ENCODE measurements around the gene KNOP1.

KNOP1 gene

DNA sequence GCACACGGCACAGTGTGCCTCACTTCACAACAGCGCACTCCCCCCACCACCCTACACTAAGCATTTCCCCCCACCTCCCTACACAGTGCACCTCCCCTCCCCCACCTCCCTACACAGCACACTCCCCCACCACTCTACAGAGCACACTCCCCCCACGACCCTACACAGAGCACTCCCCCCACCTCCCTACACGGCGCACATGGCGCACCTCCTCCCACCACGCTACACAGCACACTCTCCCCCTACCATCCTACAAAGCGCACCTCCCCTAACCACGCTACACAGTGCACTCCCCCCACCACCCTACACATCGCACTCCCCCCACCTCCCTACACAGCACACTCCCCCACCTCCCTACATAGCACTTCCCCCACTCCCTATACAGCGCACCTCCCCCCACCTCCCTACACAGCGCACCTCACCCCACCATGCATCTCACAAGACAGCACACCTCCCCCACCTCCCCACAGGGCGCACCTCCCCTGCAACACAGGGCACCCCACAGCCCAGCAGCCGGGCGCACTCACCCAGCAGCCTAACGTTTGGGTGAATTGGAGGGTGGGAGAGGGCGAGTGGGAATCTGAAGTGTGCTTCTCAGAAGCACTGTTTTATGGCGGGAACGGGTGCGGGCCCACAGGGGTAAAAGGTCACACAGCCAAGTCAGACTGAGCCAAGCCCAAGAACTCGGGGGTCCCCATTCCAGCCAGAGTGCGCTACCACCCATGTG, 10.3 kb downstream of the KNOP1 start:
- no peak for DNase-seq (ENCODE audit: low read depth in 3 of 3, low spot score in 1 of 3)

DNA sequence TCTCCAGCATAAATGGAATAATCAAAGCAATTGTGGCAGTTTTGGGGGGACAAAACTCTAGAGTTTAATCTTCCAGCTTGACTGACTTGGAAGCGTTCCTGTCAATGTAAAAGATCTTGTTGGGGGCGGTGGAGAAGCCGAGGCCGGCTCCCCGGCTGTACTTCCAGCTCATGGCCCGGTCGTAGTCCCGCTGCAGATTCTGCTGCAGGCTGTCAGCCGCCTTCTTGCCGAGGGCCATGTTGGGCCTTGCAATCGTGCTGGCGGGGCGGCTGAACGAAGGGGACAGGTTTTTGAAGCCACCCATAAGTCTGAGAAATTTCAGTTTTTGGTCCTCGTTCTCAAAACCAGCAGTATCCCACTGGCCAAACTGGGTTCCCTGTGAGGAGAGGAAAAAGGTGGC, 11.2 kb downstream of the KNOP1 start:
- no peak for DNase-seq (ENCODE audit: low read depth in 3 of 3, low spot score in 1 of 3)

DNA sequence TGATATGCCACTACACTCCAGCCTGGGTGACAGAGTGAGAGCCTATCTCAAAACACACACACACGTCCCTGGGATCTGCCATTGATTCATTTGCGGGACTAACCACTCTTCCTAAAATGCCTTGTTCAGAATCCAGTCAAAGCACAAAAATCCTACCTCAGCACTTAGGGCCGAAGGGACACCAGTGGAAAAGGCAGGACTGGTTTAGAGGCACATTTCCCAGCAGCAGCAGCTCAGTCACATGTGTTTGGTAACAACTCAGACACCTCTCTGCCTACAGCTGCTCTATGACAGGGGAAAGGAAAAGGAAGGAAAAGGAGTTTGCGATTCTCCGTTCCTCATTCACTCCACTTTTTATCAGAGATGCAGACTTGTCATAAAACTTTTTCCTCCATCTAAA, 12.2 kb downstream of the KNOP1 start:
- DNase-seq (ENCODE audit: low read depth in 3 of 3, low spot score in 1 of 3): no peak

DNA sequence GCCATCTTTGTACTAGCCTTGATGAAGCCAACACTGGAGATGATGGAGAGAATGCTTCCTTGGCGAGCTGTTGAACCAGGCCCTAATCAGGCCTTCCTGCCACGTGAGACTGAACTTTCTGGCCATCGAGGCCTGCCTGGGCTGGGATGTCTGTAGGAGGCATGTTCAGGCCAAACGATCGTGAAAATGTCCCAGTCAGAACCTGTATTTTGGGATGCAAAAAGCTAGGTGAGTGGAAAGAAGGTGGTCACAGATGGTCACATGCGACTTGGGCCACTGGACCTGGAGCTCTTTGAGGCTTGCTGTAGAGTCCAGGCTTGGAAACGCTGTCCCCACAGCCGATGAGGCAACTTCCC, 12.9 kb downstream of the KNOP1 start:
- no peak for DNase-seq (ENCODE audit: low read depth in 3 of 3, low spot score in 1 of 3)

DNA sequence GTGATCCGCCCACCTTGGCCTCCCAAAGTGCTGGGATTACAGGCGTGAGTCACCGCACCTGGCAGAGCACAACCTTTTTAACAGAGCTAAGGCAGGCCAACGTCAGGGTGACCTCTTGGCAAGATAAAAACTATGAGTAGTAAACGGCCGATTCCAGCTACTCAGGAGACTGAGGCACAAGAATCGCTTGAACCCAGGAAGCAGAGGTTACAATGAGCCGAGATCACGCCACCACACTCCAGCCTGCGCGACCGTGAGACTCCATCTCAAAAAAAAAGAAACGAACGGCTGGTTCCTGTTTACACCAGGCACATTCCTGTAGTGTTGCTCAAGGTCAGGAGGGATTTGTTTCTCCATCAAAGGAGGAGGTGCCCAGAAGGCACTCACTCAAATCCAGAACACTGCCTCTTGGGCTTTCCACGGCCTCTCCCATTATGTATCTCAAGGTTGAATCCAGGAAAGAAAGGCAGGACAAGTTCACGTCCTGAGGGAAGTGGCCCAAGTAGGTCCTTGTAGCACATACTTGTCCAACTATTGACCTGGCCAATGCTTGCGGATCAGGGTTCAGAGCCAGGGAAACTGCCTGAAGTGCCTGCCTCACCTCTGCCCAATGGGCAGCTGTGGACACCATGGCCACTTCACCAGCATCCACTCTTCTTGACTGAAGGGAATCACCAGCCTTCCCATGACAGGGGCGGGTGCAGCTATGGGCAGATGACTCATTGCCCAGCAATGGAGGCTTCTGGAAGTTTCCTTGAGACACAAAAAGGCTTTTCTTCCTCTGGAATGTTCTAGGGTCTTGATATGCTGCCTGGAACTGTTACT, 13.5 kb downstream of the KNOP1 start:
- no peak for DNase-seq (ENCODE audit: low read depth in 3 of 3, low spot score in 1 of 3)

DNA sequence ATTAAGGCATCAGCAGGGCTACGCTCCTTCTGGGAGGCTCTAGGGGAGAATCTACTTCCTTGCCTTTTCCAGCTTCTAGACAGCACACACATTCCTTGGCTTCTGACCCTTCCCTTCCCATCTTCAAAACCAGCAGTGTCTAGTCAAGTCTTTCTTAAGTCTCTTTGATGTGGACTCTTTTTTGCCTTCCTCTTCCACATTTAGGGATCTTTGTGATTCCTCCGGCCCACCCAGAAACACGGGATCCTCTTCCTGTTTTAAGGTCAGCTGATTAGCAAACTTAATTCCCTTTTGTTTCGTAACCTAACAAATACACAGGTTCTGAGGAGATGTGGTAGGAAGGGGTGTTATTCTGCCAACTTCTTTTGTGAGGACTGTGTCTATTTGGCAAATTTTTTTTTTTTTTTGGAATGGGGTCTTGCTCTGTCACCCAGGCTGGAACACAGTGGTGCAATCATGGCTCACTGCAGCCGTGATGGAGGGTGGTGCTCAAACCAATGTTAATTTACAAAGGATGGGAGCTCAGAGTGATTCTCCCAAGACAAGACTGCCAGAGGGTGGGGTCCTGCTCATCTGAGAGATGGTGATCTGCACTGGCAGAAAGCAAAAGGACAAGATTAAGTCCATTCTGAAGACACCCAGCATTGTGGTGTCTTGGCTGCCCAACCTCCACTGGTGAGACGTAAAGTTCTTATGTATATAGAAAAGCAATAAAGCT, 14.7 kb downstream of the KNOP1 start:
- DNase-seq (ENCODE audit: low read depth in 3 of 3, low spot score in 1 of 3): no peak

DNA sequence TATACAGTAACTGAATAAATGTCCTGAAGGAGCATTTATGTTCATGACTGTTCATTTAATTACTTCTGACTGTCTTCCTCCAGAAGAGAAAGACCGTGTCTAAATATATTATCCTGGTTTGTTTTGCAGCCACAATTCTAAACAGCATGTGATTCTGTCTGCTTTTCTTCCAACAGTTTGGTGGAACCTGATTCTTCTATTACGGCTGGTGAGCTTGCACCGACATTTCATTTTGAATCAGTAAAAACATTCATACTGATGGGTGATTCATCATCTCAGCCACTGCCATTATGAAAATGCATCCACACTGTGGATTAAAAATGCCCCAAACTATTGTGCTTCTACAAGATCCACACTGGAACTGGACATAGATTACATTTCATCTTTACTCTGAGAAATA, 16.9 kb downstream of the KNOP1 start:
- no peak for DNase-seq (ENCODE audit: low read depth in 3 of 3, low spot score in 1 of 3)

DNA sequence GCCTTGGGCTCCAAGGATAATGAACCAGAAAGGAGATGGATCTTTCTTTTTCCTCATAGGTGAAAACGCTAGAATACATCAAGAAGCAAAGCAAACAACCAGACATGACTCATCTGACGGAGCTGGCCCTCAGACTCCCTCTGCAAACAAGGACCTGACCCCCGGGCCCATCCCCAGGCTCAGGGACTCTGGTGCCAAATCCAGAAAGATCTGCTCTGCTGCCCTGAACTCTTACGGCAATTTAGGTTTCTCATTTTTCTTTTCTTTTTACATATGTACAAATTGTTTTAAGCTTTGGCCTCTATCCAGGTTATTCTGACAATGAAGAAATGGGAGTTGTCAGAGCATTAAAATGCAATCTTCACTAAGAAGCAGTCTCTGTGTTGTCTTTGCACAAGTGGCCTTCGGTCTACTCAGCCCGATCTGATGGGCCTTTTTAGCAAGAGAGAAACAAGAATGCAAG, 17.7 kb downstream of the KNOP1 start:
- DNase-seq (ENCODE audit: low read depth in 3 of 3, low spot score in 1 of 3): no peak

DNA sequence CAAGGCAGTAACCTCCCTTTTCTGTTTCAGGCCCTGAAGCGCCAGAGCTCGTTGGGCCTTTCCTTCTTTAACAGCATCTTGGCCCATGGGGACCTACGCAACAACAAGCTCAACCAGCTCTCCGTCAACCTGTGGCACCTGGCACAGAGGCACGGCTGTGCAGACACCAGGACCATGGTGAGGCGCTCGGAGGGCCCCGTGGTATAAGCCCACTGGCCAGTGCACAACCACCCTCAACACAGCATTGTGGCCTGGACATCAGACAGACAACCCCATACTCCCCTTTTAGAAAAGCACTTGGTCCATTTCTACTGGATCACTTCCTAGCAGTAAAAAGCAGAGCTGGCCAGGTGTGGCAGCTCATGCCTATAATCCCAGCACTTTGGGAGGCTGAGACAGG, 18.6 kb downstream of the KNOP1 start:
- DNase-seq (ENCODE audit: low read depth in 3 of 3, low spot score in 1 of 3): no peak

DNA sequence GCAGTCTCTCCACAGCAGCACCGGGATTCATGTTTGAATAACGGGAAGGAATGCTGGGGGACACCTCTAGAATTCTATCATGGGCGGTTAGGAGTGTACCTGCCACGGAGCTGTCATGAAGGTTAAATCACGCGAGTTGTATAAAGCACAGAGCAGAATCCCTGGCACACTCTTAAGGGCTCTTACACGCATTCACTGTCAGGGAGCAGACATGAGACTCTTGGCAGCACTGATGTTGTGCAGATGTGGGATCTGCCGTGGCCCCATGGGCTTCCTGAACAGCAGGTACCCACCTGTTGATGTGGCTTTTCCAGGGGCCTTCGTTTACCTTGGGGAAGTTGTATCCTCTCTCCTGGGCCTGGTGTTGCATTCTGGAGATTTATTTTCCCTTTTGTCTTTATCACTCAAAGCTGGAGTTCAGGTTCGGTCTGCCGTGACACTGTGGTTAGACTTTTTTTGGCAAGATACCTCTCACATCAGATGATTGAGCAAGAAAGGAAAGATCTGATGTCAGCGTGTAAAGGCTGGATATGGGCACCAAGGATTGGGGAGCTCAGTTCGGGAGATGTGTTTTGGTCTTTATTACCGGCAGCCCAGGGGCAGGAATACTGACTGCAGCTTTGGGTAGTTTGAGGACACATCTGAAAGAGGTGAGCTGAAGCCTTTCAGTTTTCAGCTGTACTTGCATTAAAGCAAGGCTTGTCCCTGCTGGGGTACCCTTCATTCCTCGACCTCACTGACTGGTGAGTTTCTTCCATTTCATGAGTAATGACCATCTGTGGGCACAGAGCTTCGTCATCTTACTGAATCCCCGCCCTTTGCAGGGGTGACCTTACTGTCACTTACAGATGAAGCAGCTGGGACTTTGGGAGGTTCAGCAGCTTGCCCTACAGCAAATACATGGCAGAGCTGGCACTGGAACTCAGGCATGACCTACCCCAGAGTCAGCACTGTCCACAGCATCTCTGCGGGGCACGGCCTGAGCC, 19.3 kb downstream of the KNOP1 start:
- DNase-seq (ENCODE audit: low read depth in 3 of 3, low spot score in 1 of 3): no peak

DNA sequence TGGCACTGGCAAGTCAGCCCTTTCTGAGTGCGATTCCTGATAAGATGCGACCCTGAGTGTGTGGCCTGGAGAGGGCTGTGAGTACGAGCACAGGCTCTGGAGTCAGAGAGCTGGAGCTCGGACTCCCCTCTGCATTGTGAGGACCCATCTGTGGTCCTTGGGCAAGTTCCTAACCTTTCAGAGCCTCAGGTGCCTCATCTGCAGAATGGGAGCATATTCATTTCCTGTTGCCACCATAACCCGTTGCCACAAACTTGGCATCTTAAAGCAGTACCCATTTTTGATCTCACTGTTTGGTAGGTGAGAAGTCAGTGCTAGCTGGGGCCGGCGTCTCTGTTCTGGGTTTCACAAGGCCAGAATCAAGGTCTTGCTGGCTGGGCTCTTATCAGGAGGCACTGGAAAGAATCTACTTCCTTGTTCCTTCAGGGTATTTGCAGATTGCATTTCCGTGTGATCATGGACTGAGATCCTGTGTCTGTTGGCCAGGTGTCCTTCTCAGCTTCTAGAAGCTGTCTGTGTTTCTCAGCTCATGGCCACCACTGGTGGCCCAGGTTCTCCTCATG, 20.2 kb downstream of the KNOP1 start:
- no peak for DNase-seq (ENCODE audit: low read depth in 3 of 3, low spot score in 1 of 3)

DNA sequence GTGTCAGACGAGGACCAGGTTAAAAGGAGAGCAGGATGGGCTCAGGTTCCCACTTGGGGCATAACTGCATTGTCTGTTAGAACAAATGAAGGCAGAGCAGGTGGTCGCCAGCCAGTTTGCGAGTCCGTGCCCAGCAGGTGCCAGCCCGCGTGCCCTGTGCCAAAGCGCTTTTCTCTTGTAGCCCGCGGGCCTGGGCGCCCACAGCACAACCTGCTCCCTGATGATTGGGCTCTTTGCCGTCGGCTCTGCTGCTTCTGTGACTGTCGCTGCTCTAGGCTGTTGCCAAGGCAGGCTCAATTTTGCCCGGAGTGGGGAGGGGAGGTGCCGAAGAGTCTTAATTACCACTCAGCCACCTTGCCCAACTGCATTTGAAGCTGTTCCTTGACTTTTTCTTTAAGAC, 21.1 kb downstream of the KNOP1 start:
- DNase-seq (ENCODE audit: low read depth in 3 of 3, low spot score in 1 of 3): no peak

DNA sequence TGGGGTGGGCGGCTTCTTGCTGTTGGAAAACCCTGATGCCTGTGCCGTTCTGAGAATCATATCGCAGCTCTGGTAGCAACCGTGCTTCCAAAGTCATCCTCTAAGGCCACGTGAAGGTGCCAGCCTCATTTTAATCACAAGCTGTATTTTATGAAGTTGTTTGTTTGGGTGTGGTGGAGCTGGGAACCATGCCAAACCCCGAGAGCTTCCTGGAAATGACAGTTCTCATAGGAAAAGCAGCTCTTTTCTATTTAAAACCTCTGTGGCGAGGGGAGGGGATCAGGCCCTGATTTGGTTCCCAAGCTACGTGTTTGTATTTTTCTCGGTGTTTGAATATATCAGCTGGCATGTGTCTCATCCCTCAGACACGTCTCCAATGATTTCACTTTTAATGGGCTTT, 21.7 kb downstream of the KNOP1 start:
- DNase-seq (ENCODE audit: low read depth in 3 of 3, low spot score in 1 of 3): peak in 2 of 3 donors; percentile 7 to 15

DNA sequence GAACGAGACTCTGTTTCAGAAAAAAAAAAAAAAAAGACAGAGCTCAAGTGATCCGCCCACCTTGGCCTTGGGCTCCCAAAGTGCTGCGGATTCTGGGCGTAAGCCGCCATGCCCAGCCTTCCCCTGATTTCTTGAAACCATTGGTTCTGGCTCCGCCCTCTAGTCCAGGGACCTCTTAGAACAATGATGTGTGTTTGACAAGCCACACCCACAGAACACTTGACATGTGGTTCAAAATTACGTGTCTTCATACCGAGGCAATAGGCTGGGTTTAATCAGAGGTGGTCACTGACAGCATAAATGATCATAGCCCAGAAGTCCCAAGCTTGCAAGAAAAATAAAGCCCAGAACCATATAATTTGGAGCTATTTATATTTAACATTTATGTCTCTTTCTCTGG, 23.0 kb downstream of the KNOP1 start:
- DNase-seq (ENCODE audit: low read depth in 3 of 3, low spot score in 1 of 3): no peak

DNA sequence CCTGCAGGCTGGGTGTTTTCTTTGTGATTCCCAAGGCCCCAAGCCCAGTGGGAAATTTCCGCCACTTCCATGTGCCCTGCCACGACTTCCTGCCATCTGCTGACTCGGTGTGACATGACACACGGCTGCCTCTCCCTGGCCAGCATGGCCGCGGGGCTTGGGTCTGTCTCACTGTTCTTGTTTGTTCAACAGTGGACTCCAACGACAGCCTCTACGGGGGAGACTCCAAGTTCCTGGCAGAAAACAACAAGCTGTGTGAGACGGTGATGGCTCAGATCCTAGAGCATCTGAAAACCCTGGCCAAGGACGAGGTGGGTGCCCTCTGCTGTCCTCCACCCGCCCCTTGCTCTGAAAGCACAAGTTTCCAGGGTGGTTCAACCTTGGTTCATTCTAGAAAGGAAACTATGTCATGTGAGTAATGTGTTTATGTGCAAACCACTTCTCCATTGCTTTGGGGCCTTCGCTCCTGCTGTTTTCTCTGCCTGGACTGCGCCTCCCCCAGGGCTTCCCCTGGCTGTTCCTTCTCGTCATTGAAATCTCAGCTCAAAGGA, 26.8 kb downstream of the KNOP1 start:
- no peak for DNase-seq (ENCODE audit: low read depth in 3 of 3, low spot score in 1 of 3)

DNA sequence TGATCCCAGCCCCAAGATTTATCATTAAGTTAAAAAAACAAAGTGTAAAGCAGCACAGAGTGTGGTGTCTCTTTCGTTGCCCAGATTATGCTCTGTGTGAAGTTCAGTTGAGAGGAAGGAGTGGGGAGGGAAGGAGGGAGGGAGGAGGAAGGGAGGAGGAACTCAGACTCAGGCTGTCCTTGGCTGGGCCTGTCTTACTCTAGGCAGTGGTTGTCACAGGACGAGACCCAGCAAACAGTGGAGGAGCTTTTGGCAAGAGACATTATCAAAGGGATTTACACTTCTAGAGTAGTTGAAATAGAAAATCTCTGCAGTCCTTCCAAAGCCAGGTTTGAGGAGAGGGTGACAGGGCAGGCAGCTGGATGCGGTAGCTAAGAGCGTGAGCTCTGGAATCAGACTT, 27.8 kb downstream of the KNOP1 start:
- no peak for DNase-seq (ENCODE audit: low read depth in 3 of 3, low spot score in 1 of 3)

DNA sequence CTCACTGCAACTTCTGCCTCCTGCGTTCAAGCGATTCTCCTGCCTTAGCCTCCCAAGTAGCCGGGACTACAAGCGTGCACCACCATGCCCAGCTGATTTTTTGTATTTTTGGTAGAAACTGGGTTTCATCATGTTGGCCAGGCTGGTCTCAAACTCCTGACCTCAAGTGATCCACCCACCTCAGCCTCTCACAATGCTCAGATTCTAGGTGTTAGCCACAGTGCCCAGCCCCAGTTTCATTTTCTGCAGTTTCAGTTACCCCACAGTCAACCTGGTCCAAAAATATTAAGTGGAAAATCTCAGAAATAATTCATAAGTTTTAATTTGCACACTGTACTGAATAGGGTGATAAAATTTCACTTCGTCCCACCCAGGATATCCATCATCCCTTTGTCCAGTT, 28.7 kb downstream of the KNOP1 start:
- no peak for DNase-seq (ENCODE audit: low read depth in 3 of 3, low spot score in 1 of 3)

DNA sequence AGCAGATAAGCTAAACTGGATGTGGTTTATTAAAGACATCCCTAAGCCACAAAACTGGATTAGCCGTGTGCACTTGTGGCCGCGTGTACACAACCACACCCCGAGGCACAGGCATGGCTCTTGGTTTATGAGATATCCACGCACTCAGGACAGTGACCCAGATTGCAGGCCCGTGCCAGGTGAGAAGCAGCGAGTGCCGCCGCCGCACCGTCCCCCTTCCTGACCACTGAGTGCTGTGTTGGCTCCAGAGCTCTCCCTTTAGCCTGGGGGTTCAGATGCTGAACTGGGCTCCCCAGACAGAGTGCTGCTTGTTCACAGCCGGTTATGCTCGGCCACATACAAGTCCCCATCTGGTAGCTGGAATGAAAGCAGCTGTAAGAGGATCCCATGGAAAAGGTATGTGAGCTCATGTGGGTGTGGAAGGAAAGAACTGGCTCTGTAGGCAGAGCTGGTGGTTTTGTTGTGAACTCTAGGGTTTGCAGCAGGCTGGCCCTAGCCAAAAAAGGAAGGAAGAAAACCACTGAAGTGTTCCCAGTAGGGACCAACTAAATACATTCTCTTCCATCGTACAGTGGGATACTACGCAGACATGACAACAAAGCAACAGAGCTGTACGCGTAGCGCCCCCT, 29.5 kb downstream of the KNOP1 start:
- no peak for DNase-seq (ENCODE audit: low read depth in 3 of 3, low spot score in 1 of 3)

DNA sequence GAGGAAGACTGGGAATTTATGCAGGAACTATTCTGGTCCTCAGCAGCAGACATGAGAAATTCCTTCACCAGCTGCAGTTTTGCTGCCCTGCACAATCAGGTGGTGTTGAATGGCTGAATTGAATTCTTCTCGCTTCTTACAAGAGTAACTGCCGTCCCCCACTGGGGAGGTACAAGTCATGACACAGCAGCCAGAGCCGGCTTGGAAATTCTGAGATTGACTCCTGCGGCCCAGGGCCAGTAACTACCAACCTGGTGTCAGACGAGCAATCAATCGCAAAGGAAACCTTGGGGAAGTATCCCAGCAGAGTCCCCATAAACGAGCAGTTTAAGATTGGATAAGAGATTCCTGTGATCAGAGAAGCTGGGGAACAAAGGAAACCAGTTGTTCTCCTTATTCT, 30.7 kb downstream of the KNOP1 start:
- DNase-seq (ENCODE audit: low read depth in 3 of 3, low spot score in 1 of 3): no peak

DNA sequence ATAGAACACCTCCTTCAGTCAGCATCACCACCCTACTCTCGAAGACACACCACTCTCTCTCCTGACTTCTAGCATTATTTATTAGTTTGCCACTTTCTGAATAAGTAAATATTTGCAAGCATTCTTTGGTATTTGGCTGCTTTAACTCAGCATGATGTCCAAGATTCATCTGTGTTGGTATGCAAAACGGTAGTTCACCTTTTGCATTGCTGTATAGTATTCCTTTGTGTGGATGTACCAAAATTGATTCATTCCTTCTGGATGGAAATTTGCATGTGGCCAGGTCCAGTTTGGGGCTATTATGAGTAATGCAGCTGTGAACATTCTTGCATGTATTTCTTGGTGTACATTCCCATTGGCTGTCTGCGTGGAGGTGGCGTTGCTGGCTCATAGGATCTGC, 32.9 kb downstream of the KNOP1 start:
- DNase-seq (ENCODE audit: low read depth in 3 of 3, low spot score in 1 of 3): no peak

Data from stimulated activated CD4-positive, alpha-beta T cell treated with anti-CD3 and anti-CD28 coated beads, TNF-alpha, amount 100 ng/mL, for 1 hour (primary cell).